Colonic mucosa (tissue), 4 donors: ENCODE data around the gene SERPINA7. TPM values are rescaled to one million over a fixed set of nuclear protein-coding genes. Genes with fewer than 3 reads are reported as not detected.

Experiments
- DNase-seq: peaks from one replicate; pipeline ENCODE4 v3.0.0-alpha.2; 2020
- H3K27ac ChIP-seq: fragments of 200-600 bp; one replicate; pipeline ENCODE4 v1.8.0; 2021
- H3K27me3 ChIP-seq: fragments of 200-600 bp; one replicate; pipeline ENCODE4 v1.8.0; 2021
- H3K36me3 ChIP-seq: fragments of 200-600 bp; one replicate; pipeline ENCODE4 v1.8.0; 2021
- H3K4me1 ChIP-seq: fragments of 200-600 bp; one replicate; pipeline ENCODE4 v1.8.0; 2021; ENCODE audit warnings: mild to moderate bottlenecking
- H3K4me3 ChIP-seq: fragments of 200-600 bp; one replicate; pipeline ENCODE4 v1.8.0; 2021
- H3K9ac ChIP-seq, 2 donors: one replicate each; pipeline ENCODE4 v1.7.0; 2013; ENCODE audit warnings: control low read depth in 2 of 2, low read depth in 2 of 2, low read length in 2 of 2
- H3K9me3 ChIP-seq: fragments of 200-600 bp; one replicate; pipeline ENCODE4 v1.8.0; 2021
- intact Hi-C: fragments of 100-400 bp; cut with DNase I; formaldehyde crosslinking; loops from one replicate; pipeline ENCODE4 v1.14.1; 2022
- total RNA-seq, 2 donors: library from RNA; stranded (reverse); fragmentation: NEBNext Ultra II Directional in 1 of 2; extraction: Animal tissue kit (Norgen Biotek cat#: 25700) in 1 of 2; gene quantifications; one replicate each; pipeline ENCODE4 v1.2.1, GENCODE V29; 2021
- TF ChIP-seq, protein P1 (sequence below): fragments of 200-600 bp; IDR thresholded peaks from one replicate; pipeline ENCODE4 v1.8.0; 2022; ENCODE audit warnings: antibody characterized with exemption, mild to moderate bottlenecking
- donor health status: healthy.
- donor health status: DM: no; HTN: no; CAD: no.
- donor health status: DM: no; HTN: no; CAD: no.

Gene SERPINA7, protein sequence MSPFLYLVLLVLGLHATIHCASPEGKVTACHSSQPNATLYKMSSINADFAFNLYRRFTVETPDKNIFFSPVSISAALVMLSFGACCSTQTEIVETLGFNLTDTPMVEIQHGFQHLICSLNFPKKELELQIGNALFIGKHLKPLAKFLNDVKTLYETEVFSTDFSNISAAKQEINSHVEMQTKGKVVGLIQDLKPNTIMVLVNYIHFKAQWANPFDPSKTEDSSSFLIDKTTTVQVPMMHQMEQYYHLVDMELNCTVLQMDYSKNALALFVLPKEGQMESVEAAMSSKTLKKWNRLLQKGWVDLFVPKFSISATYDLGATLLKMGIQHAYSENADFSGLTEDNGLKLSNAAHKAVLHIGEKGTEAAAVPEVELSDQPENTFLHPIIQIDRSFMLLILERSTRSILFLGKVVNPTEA
- total RNA-seq = under 1 TPM in 1 of 2 donors, not detected in 1; 0.62 TPM

DNA sequence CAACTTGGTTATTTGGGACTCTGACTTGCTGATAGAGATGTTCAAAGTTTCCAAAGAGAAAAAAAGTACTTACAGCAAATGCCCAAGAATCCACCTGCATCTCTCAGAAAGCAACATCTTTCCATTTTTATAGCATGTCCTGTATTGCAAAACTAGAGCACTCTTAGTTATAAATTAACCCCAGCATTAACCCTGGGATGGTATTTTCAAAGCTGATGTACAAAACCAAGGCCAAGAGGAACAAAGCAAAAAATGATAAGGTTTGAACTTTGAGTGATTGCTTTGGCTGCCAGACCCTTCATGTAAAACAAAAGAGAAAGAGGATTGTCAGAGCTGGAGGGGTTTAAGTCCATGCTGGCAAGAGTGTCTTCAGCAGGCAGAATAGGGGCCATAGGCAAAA lies at the start of gene SERPINA7:
TSS of gene SERPINA7 (minus strand) at position 103 of the 400 bp plus-strand sequence. CDS start 1,669 bp downstream, outside the sequence.
- TF ChIP-seq, protein P1, sequence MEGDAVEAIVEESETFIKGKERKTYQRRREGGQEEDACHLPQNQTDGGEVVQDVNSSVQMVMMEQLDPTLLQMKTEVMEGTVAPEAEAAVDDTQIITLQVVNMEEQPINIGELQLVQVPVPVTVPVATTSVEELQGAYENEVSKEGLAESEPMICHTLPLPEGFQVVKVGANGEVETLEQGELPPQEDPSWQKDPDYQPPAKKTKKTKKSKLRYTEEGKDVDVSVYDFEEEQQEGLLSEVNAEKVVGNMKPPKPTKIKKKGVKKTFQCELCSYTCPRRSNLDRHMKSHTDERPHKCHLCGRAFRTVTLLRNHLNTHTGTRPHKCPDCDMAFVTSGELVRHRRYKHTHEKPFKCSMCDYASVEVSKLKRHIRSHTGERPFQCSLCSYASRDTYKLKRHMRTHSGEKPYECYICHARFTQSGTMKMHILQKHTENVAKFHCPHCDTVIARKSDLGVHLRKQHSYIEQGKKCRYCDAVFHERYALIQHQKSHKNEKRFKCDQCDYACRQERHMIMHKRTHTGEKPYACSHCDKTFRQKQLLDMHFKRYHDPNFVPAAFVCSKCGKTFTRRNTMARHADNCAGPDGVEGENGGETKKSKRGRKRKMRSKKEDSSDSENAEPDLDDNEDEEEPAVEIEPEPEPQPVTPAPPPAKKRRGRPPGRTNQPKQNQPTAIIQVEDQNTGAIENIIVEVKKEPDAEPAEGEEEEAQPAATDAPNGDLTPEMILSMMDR = no peak
- no peak for DNase-seq
- Histone ChIP-seq H3K4me3 (no peak within 1 kb of the TSS), H3K36me3 (no peaks in the 10 kb centered on the region), H3K9me3 (no peaks in the 10 kb centered on the region), H3K4me1 (no peaks in the 10 kb centered on the region), H3K9ac (no peak within 1 kb of the TSS), H3K27ac (no peak within 1 kb of the TSS), H3K27me3 (no peaks in the 10 kb centered on the region)
- intact Hi-C loops = no loop called here

DNA sequence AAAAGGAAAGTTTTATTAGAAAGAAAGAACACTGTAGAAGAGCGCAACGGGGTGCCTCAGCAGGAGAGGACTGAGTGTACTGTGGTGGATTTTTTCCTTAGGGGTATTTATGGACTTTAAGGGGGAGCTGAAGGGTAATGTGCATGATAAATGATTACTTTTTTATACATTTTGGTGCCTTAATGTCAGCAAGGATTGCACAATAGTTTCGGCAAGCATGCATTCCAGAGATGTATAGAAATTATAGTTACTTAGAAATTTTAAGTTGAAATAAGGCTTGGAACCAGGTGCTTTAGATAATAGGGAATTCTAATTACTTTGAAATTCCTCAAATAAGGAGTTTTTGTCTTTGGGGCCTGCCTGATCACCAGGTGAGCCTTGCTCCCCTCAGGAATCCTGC lies 30.5 kb upstream of the SERPINA7 start:
- H3K36me3 ChIP-seq = no peaks in the 10 kb centered on the region
- TF ChIP-seq, protein P1 = no peak
- no peak overlapping the region for H3K9ac ChIP-seq
- intact Hi-C loops = no loop called here
- no peaks in the 10 kb centered on the region for H3K4me1 ChIP-seq
- H3K27me3 ChIP-seq = no peaks in the 10 kb centered on the region
- no peak for DNase-seq
- H3K27ac ChIP-seq = no peak overlapping the region
- no peak overlapping the region for H3K4me3 ChIP-seq
- H3K9me3 ChIP-seq = no peaks in the 10 kb centered on the region

DNA sequence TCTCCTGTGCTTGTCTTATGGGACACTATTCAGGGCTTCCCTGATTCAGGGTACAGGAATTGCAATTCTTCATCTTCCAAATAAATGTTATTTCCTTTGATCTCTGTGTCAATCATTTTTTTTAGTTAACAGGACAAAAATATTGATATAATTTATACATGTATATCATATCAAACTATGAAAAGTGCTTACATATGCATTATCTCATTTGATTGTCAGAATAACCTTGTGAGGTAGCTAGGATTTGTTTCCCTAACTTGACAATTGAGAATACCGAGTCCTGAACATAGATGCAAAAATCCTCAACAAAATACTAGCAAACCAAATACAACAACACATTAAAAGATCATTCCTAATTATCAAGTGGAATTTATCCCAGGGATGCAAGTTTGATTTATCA lies 11.5 kb upstream of the SERPINA7 start:
- no peaks in the 10 kb centered on the region for H3K36me3 ChIP-seq
- no peaks in the 10 kb centered on the region for H3K4me1 ChIP-seq
- H3K27ac ChIP-seq = no peak overlapping the region
- TF ChIP-seq, protein P1 = no peak
- H3K4me3 ChIP-seq = no peak overlapping the region
- intact Hi-C loops = no loop called here
- H3K9ac ChIP-seq = no peak overlapping the region
- H3K27me3 ChIP-seq = no peaks in the 10 kb centered on the region
- no peak for DNase-seq
- no peaks in the 10 kb centered on the region for H3K9me3 ChIP-seq

DNA sequence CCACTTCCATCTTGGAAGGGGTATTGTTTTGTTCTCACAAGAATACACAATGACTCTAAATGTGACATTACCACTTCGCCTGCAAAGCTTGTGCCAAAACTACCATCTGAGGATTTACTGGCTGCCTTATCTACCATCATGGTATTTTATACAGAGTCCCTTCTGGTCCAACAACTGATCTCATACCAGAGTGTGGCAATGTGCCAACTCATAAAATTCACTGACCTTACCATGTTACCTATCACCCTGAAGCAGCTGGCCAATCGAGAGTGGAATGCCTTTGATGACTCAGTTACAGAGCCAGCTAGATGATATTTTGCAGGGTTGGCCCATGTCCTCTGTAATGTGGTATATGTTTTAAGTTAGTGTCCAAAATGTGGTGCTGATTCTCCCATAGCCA lies 3.8 kb upstream of the SERPINA7 start:
- Histone ChIP-seq H3K4me1 (no peaks in the 10 kb centered on the region), H3K9me3 (no peaks in the 10 kb centered on the region), H3K9ac (no peak overlapping the region), H3K27me3 (no peaks in the 10 kb centered on the region), H3K36me3 (no peaks in the 10 kb centered on the region), H3K27ac (no peak overlapping the region), H3K4me3 (no peak overlapping the region)
- TF ChIP-seq, protein P1 = no peak
- DNase-seq = peak; percentile 22
- intact Hi-C loops = no loop called here

DNA sequence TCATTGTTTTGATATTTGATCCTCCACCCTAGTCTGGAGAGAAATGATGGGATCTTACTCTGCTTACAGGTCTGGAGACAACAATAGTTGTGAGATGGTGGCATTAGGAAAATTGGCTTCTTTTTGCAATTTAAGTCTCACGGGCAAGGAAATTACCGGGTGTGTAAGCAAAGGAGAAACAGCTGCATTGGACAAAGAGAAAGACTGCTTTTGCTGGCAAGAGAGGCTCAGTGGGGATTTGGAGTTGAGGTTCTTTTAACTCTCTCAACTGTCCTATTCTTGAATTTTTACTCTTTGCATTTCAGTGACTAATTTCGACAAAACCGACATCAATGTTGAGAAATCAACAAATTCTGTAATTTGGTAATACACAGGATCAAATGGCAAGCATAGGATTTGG lies 2.3 kb upstream of the SERPINA7 start:
- no peak overlapping the region for H3K27ac ChIP-seq
- H3K4me3 ChIP-seq = no peak overlapping the region
- DNase-seq = no peak
- no peaks in the 10 kb centered on the region for H3K9me3 ChIP-seq
- intact Hi-C loops = no loop called here
- TF ChIP-seq, protein P1 = no peak
- H3K9ac ChIP-seq = no peak overlapping the region
- H3K4me1 ChIP-seq = no peaks in the 10 kb centered on the region
- H3K27me3 ChIP-seq = no peaks in the 10 kb centered on the region
- no peaks in the 10 kb centered on the region for H3K36me3 ChIP-seq
